Retinal pigment epithelial cell (primary cell): ENCODE measurements around the gene ZNF408.

Experiments used
- DNase-seq: peaks from one replicate; pipeline ENCODE4 v3.0.0-alpha.2; 2010; ENCODE audit warnings: low read depth
- H3K4me3 ChIP-seq: 2 replicates; pipeline ENCODE4 v1.5.1; 2011; ENCODE audit warnings: mild to moderate bottlenecking, low read length, control low read depth, moderate library complexity
- CTCF ChIP-seq: conservative IDR thresholded peaks from 2 replicates; pipeline ENCODE4 v1.5.1; 2011; ENCODE audit warnings: low read depth, low read length, control low read depth, inconsistent platforms

The ZNF408 gene

GRCh38 chr11:46722566-46723358 lies 21.9 kb downstream of the ZNF408 start:
- DNase-seq = no peak
- no peak overlapping the region for H3K4me3 ChIP-seq
- no peak for TF ChIP-seq CTCF

GRCh38 chr11:46723359-46723680 lies 22.5 kb downstream of the ZNF408 start:
- no peak for TF ChIP-seq CTCF
- no peak overlapping the region for H3K4me3 ChIP-seq
- DNase-seq = no peak

GRCh38 chr11:46724088-46724487 lies 23.3 kb downstream of the ZNF408 start:
- H3K4me3 ChIP-seq = no peak overlapping the region
- peak; percentile 10 for DNase-seq
- no peak for TF ChIP-seq CTCF

- DNase-seq = no peak
- no peak for TF ChIP-seq CTCF
- no peak overlapping the region for H3K4me3 ChIP-seq
Observed at GRCh38 chr11:46725338-46726205, 24.7 kb downstream of the ZNF408 start.

- DNase-seq = no peak
- no peak for TF ChIP-seq CTCF
- no peak overlapping the region for H3K4me3 ChIP-seq
Observed at GRCh38 chr11:46726206-46726862, 25.5 kb downstream of the ZNF408 start.

- no peak for DNase-seq
- H3K4me3 ChIP-seq = no peak overlapping the region
- TF ChIP-seq CTCF = no peak
Observed at GRCh38 chr11:46727952-46728658, 27.3 kb downstream of the ZNF408 start.
